ENCODE measurements around the gene ATF5.

The ATF5 gene

GRCh38 chr19:49929121-49929610 is at the start of gene ATF5, which contains the start of gene NUP62:
Gene ATF5, plus strand, starts transcription at chr19:49929205. Its CDS starts 1,646 bp downstream, at chr19:49930851.
Gene NUP62, minus strand, starts transcription at chr19:49929504. Its CDS starts 19,697 bp downstream, at chr19:49909807.
- DNase-seq = peak; percentile 95

- peak; percentile 49 for DNase-seq
Observed at GRCh38 chr19:49879243-49879963, 49.6 kb upstream of the ATF5 start.

GRCh38 chr19:49880162-49880869 is 48.7 kb upstream of the ATF5 start:
- DNase-seq = no peak

- no peak for DNase-seq
Observed at GRCh38 chr19:49881186-49881585, 47.8 kb upstream of the ATF5 start.

GRCh38 chr19:49881672-49882394 is 47.2 kb upstream of the ATF5 start:
- no peak for DNase-seq

- DNase-seq = no peak
Observed at GRCh38 chr19:49882643-49883042, 46.4 kb upstream of the ATF5 start.

- no peak for DNase-seq
Observed at GRCh38 chr19:49883094-49883493, 45.9 kb upstream of the ATF5 start.

- DNase-seq = no peak
Observed at GRCh38 chr19:49884109-49884508, 44.9 kb upstream of the ATF5 start.

- no peak for DNase-seq
Observed at GRCh38 chr19:49884760-49885159, 44.2 kb upstream of the ATF5 start.

- no peak for DNase-seq
Observed at GRCh38 chr19:49887037-49887664, 41.9 kb upstream of the ATF5 start.

- DNase-seq = no peak
Observed at GRCh38 chr19:49887665-49888509, 41.1 kb upstream of the ATF5 start.

GRCh38 chr19:49888510-49888824 is 40.5 kb upstream of the ATF5 start:
- DNase-seq = no peak

GRCh38 chr19:49889038-49889686 is 39.8 kb upstream of the ATF5 start:
- no peak for DNase-seq

- peak; percentile 88 for DNase-seq
Observed at GRCh38 chr19:49889687-49890348, 39.2 kb upstream of the ATF5 start.

- DNase-seq = peak; percentile 59
Observed at GRCh38 chr19:49890349-49891311, 38.4 kb upstream of the ATF5 start.

GRCh38 chr19:49891393-49891792 is 37.6 kb upstream of the ATF5 start:
- no peak for DNase-seq

GRCh38 chr19:49892716-49893115 is 36.3 kb upstream of the ATF5 start:
- DNase-seq = no peak

- DNase-seq = no peak
Observed at GRCh38 chr19:49894011-49894664, 34.9 kb upstream of the ATF5 start.

GRCh38 chr19:49894879-49895565 is 34.0 kb upstream of the ATF5 start:
- peak; percentile 74 for DNase-seq

All from activated CD4-positive, alpha-beta T cell treated with anti-CD3 and anti-CD28 coated beads, Interleukin-2, Interleukin-6, amounts not matched to agents 100 ng/mL and 50 ng/mL, durations not matched to agents 16 hours and 8 hours (primary cell).